Ovary (tissue), 9 donors: ENCODE measurements around the gene DACT2. TPM values are rescaled to one million over a fixed set of nuclear protein-coding genes. Genes with fewer than 3 reads are reported as not detected.

ENCODE experiments used
- DNase-seq, 5 donors: peaks; one replicate each; pipeline ENCODE4 v3.0.0-alpha.2; 2019 to 2020
- H3K27ac ChIP-seq, 2 donors: fragments of 200-600 bp; one replicate each; pipeline versions ENCODE4 v1.5.1 to v1.8.0; 2019 to 2022
- H3K27me3 ChIP-seq: fragments of 200-600 bp; one replicate; pipeline ENCODE4 v1.8.0; 2022
- H3K36me3 ChIP-seq: fragments of 200-600 bp; sonication (generic); one replicate; pipeline ENCODE4 v1.5.1; 2019
- H3K4me1 ChIP-seq: one replicate; pipeline ENCODE4 v1.8.1; 2013; ENCODE audit warnings: mild to moderate bottlenecking, moderate library complexity; ENCODE audit not compliant: insufficient read depth
- H3K4me3 ChIP-seq: fragments of 200-600 bp; sonication (generic); one replicate; pipeline ENCODE4 v1.5.1; 2017
- H3K9me3 ChIP-seq, 2 donors: fragments of 200-600 bp in 1 of 2; sonication (generic) in 1 of 2; one replicate each; pipeline versions ENCODE4 v1.5.1 to v1.8.1; 2013 to 2019; ENCODE audit warnings: mild to moderate bottlenecking in 1 of 2, moderate library complexity in 1 of 2
- EP300 ChIP-seq: sonication (generic); formaldehyde crosslinking; IDR thresholded peaks from one replicate; pipeline ENCODE4 v1.6.1; 2017; ENCODE audit warnings: antibody characterized with exemption
- POLR2A ChIP-seq: fragments of 450-650 bp; IDR thresholded peaks from one replicate; pipeline ENCODE4 v1.6.1; 2017; ENCODE audit warnings: antibody characterized with exemption, mild to moderate bottlenecking, moderate library complexity
- WGBS, 3 donors: extraction: QIAGEN DNeasy Blood & Tissue Kit in 1 of 3; methylation state at CpG; one replicate each; pipeline versions ENCODE4 v1.1.5 to v1.1.7; 2013 to 2017; 5-methylcytosine and 5-hydroxymethylcytosine counted together
- intact Hi-C, 4 donors: fragments of 100-400 bp; cut with DNase I; formaldehyde crosslinking; loops; one replicate each; pipeline versions ENCODE4 v1.11.0 to v1.15.1; 2022 to 2023
- polyA plus RNA-seq, 2 donors: library from polyadenylated mRNA; stranded (reverse); fragments of 200-250 nt in 1 of 2; fragments of 350-450 nt in 1 of 2; fragmentation: Illumina TruSeq in 1 of 2; extraction: RNeasy Lipid Tissue Mini Kit (QIAGEN cat#74804) in 1 of 2; gene quantifications; one replicate each; pipeline ENCODE4 v1.2.3, GENCODE V29; 2013 to 2014
- total RNA-seq, 7 donors: library from RNA; depleted of rRNA in 2 of 7; stranded (reverse); fragments of >200 nt in 2 of 7; fragmentation: NEBNext Ultra II Directional in 3 of 7; extraction: Animal tissue kit (Norgen Biotek cat#: 25700) in 3 of 7; gene quantifications; one replicate each; pipeline versions ENCODE4 v1.1.0 to v1.2.4, GENCODE V29; 2016 to 2023
- TF ChIP-seq, protein P1 (sequence below), 3 donors: fragments of 450-650 bp in 2 of 3; fragments of 200-600 bp in 1 of 3; IDR thresholded peaks; one replicate each; pipeline versions ENCODE4 v1.5.1 to v1.8.0; 2016 to 2022; ENCODE audit warnings: antibody characterized with exemption in 3 of 3, mild to moderate bottlenecking in 1 of 3
- donor health status: DM: no; HTN: no; CAD: no; lungs with moderate emphysema.
- donor health status: DM: no; HTN: no; CAD: no.
- donor health status: Bipolar disorder and iron deficiency.
- donor health status: DM: yes; HTN: yes; CAD: no.
- donor health status: DM: no; HTN: no; CAD: no.
- donor health status: DM: yes; HTN: yes; CAD: no.

DACT2 gene
- total and polyA plus RNA-seq, 9 donors: 0.17 to 4.4 (median 0.71) TPM; not detected in 2

DNA sequence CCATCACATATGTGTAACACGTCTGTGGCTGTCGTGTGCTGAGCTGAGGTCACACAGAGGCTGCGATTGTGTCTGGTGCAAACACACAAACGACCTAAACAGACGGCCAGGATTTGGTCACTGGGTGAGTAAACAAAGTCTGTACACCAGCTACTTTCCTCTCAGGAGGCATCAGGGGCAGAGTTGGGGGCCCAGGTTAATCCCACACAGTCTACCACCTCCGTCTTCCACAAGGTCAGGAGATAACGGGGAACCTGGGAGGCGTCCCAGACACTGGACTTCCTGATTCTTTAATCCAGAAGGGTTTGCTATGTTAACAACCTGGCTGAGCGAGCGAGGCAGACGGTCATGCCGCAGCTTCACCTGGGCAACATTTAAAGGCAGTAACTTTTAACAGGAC lies 1.5 kb downstream of the DACT2 start:
- H3K27ac ChIP-seq: no peak overlapping the region
- TF ChIP-seq POLR2A: no peak
- TF ChIP-seq EP300: no peak
- TF ChIP-seq, protein P1, sequence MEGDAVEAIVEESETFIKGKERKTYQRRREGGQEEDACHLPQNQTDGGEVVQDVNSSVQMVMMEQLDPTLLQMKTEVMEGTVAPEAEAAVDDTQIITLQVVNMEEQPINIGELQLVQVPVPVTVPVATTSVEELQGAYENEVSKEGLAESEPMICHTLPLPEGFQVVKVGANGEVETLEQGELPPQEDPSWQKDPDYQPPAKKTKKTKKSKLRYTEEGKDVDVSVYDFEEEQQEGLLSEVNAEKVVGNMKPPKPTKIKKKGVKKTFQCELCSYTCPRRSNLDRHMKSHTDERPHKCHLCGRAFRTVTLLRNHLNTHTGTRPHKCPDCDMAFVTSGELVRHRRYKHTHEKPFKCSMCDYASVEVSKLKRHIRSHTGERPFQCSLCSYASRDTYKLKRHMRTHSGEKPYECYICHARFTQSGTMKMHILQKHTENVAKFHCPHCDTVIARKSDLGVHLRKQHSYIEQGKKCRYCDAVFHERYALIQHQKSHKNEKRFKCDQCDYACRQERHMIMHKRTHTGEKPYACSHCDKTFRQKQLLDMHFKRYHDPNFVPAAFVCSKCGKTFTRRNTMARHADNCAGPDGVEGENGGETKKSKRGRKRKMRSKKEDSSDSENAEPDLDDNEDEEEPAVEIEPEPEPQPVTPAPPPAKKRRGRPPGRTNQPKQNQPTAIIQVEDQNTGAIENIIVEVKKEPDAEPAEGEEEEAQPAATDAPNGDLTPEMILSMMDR (IDR thresholded peaks at IDR 0.05): no peak
- intact Hi-C loops: no loop called here
- H3K9me3 ChIP-seq: no peaks in the 10 kb centered on the region
- no peaks in the 10 kb centered on the region for H3K36me3 ChIP-seq
- WGBS, 3 donors: 49 to 74% (median 53%) methylated on average over 12 of the region's 12 CpGs
- H3K4me3 ChIP-seq: no peak overlapping the region
- no peaks in the 10 kb centered on the region for H3K4me1 ChIP-seq
- no peaks in the 10 kb centered on the region for H3K27me3 ChIP-seq
- DNase-seq: no peak

DNA sequence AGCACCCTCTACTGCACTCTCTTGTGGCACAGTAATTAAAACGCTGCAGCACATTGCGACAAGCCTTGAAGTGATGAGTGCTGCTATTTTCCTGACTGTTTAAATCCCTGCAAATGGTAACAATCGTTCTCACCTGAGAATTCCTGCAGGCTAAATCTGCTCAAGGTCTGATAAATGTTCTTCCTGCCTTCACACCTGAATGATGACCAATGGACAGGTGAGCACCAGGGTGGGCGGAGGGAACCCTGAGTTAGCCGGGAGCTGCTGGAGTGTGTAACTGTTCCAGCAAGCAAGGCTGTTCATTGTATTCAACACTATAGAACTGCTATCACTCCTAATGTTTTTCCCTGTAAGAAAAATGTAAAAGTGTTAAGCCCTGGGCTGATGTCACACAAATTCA lies 4.0 kb downstream of the DACT2 start:
- DNase-seq: no peak
- H3K36me3 ChIP-seq: no peaks in the 10 kb centered on the region
- no peaks in the 10 kb centered on the region for H3K9me3 ChIP-seq
- H3K4me3 ChIP-seq: no peak overlapping the region
- H3K27me3 ChIP-seq: no peaks in the 10 kb centered on the region
- WGBS, 3 donors: 81 to 82% (median 82%) methylated on average over 5 of the region's 5 CpGs
- intact Hi-C loops: no loop called here
- H3K4me1 ChIP-seq: no peaks in the 10 kb centered on the region
- TF ChIP-seq EP300 (no peak), POLR2A (no peak)
- TF ChIP-seq, protein P1 (IDR thresholded peaks at IDR 0.05): no peak
- no peak overlapping the region for H3K27ac ChIP-seq

DNA sequence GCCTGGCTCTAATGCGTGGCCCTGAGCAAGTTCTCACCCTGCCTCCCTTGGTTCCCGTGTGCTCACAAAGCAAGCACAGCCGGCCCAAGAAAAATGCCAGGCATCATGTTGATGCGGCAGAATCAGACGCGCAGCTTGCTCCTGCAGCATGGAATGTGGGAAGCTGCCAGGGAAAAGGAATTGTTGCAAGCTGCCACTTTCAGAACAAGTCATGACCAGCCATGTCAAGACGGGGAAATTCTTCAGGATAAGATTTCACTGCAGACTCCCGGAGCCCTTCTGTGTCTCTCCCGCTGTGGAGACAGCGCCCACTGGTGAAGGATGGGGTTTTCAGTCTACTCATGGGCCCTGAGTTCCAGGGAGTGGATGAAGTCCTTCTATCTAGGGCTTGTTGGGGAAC lies 4.6 kb downstream of the DACT2 start:
- no peaks in the 10 kb centered on the region for H3K4me1 ChIP-seq
- WGBS, 3 donors: 42 to 48% (median 43%) methylated on average over 10 of the region's 10 CpGs
- H3K27me3 ChIP-seq: no peaks in the 10 kb centered on the region
- no peak overlapping the region for H3K27ac ChIP-seq
- intact Hi-C loops: no loop called here
- TF ChIP-seq EP300 (no peak), POLR2A (no peak)
- TF ChIP-seq, protein P1 (IDR thresholded peaks at IDR 0.05): no peak
- H3K9me3 ChIP-seq: no peaks in the 10 kb centered on the region
- no peak overlapping the region for H3K4me3 ChIP-seq
- no peak for DNase-seq
- H3K36me3 ChIP-seq: no peaks in the 10 kb centered on the region

DNA sequence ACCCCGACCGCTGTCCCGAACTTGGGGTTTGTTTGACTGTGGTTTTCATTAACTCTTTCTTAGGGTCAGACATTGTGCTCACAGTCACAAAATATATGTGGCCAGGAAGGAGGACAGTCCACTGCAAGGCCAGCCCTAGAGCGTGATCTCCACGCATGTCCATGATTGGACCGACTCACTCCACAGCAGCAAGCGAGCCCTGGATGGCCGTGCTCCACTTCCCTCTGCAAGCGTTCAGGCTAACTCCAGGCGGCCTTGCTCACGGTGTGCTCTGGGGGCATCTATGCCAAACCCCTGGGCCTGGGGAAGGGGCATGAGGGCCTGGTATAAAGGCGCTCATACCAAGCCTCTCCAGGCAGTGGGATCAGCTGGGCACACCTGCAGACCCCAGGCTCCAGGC lies 5.6 kb downstream of the DACT2 start:
- intact Hi-C loops: no loop called here
- TF ChIP-seq EP300: no peak
- TF ChIP-seq, protein P1 (IDR thresholded peaks at IDR 0.05): no peak
- TF ChIP-seq POLR2A: no peak
- no peaks in the 10 kb centered on the region for H3K9me3 ChIP-seq
- DNase-seq: no peak
- H3K27me3 ChIP-seq: no peaks in the 10 kb centered on the region
- H3K4me1 ChIP-seq: no peaks in the 10 kb centered on the region
- H3K4me3 ChIP-seq: no peak overlapping the region
- 89 to 92% (median 92%) methylated on average over 12 of the region's 12 CpGs for WGBS, 3 donors
- H3K27ac ChIP-seq: no peak overlapping the region
- no peaks in the 10 kb centered on the region for H3K36me3 ChIP-seq
